Neural cell (in vitro differentiated cells): Measurements from ENCODE around the gene MGAT4A.

ENCODE experiments used
- EP300 ChIP-seq: fragments of 450-650 bp; conservative IDR thresholded peaks from 2 replicates; pipeline ENCODE4 v1.6.1; 2014; ENCODE audit warnings: antibody characterized with exemption, mild to moderate bottlenecking, moderate library complexity; ENCODE audit not compliant: poor library complexity, severe bottlenecking
- EZH2 ChIP-seq: fragments of 200-600, 300-800 bp; shearing (Covaris generic), sonication (generic); IDR thresholded peaks from 2 replicates; pipeline ENCODE4 v1.6.1; 2014; ENCODE audit warnings: antibody characterized with exemption, low read length, borderline replicate concordance, mild to moderate bottlenecking; ENCODE audit not compliant: insufficient read depth, poor library complexity, severe bottlenecking
- MXI1 ChIP-seq: fragments of 450-650 bp; conservative IDR thresholded peaks from 2 replicates; pipeline ENCODE4 v1.6.1; 2014; ENCODE audit warnings: antibody characterized with exemption, mild to moderate bottlenecking; ENCODE audit not compliant: poor library complexity, severe bottlenecking
- RAD21 ChIP-seq: fragments of 450-650 bp; conservative IDR thresholded peaks from 2 replicates; pipeline ENCODE4 v1.6.1; 2014; ENCODE audit warnings: antibody characterized with exemption, mild to moderate bottlenecking, moderate library complexity
- TF ChIP-seq, protein P1 (sequence below): fragments of 450-650 bp; IDR thresholded peaks from 2 replicates; pipeline ENCODE4 v1.5.1; 2014; ENCODE audit warnings: antibody characterized with exemption, mild to moderate bottlenecking, moderate library complexity; ENCODE audit not compliant: poor library complexity, severe bottlenecking

DNA sequence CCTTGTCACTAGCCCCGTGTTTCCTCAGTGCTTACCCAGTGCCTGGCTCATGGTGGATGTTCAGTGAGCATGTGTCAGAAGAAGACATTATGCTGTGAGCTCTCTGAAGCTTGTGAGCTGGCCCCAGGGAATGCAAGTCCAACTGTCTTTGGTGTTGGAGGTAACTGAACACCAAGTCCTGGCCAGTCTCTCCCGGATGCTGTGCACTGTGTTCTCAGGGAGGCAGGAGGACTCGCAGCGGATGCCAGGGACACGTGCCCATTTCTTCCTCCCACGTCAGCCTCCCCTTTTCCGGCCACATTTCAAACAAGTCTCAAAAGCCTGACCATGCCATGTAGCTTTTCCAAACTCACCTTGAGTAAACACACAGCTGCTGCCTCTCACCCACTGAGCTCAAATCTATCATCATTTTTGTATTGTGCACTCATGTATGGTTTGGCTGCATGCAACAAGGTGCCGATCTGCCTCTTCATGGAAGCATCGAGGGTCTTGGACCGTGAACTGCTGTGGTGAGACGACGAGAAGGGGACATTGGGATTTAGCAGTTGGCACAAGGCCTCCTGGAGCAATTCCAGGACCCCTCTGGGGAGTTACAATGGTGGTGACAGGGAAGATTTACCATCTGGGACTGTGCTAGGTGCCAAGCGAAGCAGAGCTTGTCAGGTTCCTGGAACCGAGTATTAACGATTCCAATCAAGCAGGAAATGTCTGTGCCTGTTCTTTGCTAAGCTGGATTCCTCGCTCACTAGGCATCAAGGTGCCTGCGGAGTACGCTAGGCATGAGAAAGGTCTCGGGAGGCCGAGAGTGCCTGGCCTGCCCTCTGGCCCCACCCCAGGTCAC is 44.4 kb upstream of the MGAT4A start:
- no peak for TF ChIP-seq EZH2
- TF ChIP-seq, protein P1, sequence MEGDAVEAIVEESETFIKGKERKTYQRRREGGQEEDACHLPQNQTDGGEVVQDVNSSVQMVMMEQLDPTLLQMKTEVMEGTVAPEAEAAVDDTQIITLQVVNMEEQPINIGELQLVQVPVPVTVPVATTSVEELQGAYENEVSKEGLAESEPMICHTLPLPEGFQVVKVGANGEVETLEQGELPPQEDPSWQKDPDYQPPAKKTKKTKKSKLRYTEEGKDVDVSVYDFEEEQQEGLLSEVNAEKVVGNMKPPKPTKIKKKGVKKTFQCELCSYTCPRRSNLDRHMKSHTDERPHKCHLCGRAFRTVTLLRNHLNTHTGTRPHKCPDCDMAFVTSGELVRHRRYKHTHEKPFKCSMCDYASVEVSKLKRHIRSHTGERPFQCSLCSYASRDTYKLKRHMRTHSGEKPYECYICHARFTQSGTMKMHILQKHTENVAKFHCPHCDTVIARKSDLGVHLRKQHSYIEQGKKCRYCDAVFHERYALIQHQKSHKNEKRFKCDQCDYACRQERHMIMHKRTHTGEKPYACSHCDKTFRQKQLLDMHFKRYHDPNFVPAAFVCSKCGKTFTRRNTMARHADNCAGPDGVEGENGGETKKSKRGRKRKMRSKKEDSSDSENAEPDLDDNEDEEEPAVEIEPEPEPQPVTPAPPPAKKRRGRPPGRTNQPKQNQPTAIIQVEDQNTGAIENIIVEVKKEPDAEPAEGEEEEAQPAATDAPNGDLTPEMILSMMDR, result no peak
- no peak for TF ChIP-seq MXI1
- no peak for TF ChIP-seq EP300
- TF ChIP-seq RAD21, result no peak
